Endodermal cell (in vitro differentiated cells): ENCODE measurements around the gene SLC22A5. TPM values are rescaled to one million over a fixed set of nuclear protein-coding genes. Genes with fewer than 3 reads are reported as not detected.

Experiments
- DNase-seq: peaks from one replicate; pipeline ENCODE4 v3.0.0-alpha.2; 2017
- H3K27ac ChIP-seq: 2 replicates; pipeline ENCODE4 v1.5.1; 2013; ENCODE audit warnings: mild to moderate bottlenecking, low read depth, low read length, moderate library complexity
- H3K27me3 ChIP-seq: 2 replicates; pipeline ENCODE4 v1.6.1; 2013; ENCODE audit warnings: mild to moderate bottlenecking, low read length, moderate library complexity; ENCODE audit not compliant: insufficient read depth, control insufficient read depth, poor library complexity, severe bottlenecking
- H3K36me3 ChIP-seq: 2 replicates; pipeline ENCODE4 v1.7.0; 2013; ENCODE audit warnings: mild to moderate bottlenecking, low read length, moderate library complexity; ENCODE audit not compliant: control insufficient read depth, insufficient read depth
- H3K4me1 ChIP-seq: one replicate; pipeline ENCODE4 v1.7.0; 2013; ENCODE audit warnings: low read length; ENCODE audit not compliant: control insufficient read depth, insufficient read depth
- H3K4me3 ChIP-seq: 2 replicates; pipeline ENCODE4 v1.5.1; 2013; ENCODE audit warnings: mild to moderate bottlenecking, low read length, moderate library complexity
- H3K9ac ChIP-seq: 2 replicates; pipeline ENCODE4 v1.6.1; 2013; ENCODE audit warnings: mild to moderate bottlenecking, low read length, moderate library complexity; ENCODE audit not compliant: poor library complexity, severe bottlenecking; ENCODE audit errors: extremely low read depth
- H3K9me3 ChIP-seq: 2 replicates; pipeline ENCODE4 v1.6.1; 2013; ENCODE audit warnings: mild to moderate bottlenecking, low read length, moderate library complexity; ENCODE audit not compliant: control insufficient read depth
- H3K27ac Mint-ChIP-seq: 2 replicates; pipeline ENCODE4 v1.8.0; 2020; ENCODE audit warnings: mixed read lengths
- H3K27me3 Mint-ChIP-seq: 2 replicates; pipeline ENCODE4 v1.8.0; 2021; ENCODE audit warnings: mild to moderate bottlenecking, mixed read lengths; ENCODE audit not compliant: insufficient read depth
- H3K36me3 Mint-ChIP-seq: 2 replicates; pipeline ENCODE4 v1.8.0; 2020; ENCODE audit warnings: low read depth, mixed read lengths
- H3K4me1 Mint-ChIP-seq: 2 replicates; pipeline ENCODE4 v1.8.0; 2020; ENCODE audit warnings: mixed read lengths
- H3K4me3 Mint-ChIP-seq: 2 replicates; pipeline ENCODE4 v1.8.0; 2020; ENCODE audit warnings: mild to moderate bottlenecking, moderate library complexity, mixed read lengths
- H3K9me3 Mint-ChIP-seq: 2 replicates; pipeline ENCODE4 v1.8.0; 2020; ENCODE audit warnings: mild to moderate bottlenecking, mixed read lengths
- CTCF ChIP-seq: fragments of 200-600 bp; sonication (generic); conservative IDR thresholded peaks from 2 replicates; pipeline ENCODE4 v1.5.0; 2021; ENCODE audit warnings: antibody characterized with exemption, mild to moderate bottlenecking
- WGBS, 2 experiments: methylation state at CpG; one replicate each; pipeline versions ENCODE4 v1.1.5 to v1.1.7; 2013; ENCODE audit warnings: missing lambda C conversion rate in 2 of 2, mixed read lengths in 1 of 2; ENCODE audit not compliant: insufficient coverage in 1 of 2, insufficient read length in 1 of 2; 5-methylcytosine and 5-hydroxymethylcytosine counted together
- total RNA-seq, 2 donors: library from RNA; stranded (reverse); fragmentation: NEBNext Ultra II Directional in 1 of 2; extraction: Animal tissue kit (Norgen Biotek cat#: 25700) in 1 of 2; gene quantifications; 2 replicates in 1 of 2; 3 replicates in 1 of 2; pipeline ENCODE4 v1.2.1, GENCODE V29; 2021

SLC22A5 gene
- total RNA-seq, 2 donors from 2014 or later: 4.9 to 8.2 TPM

GRCh38 chr5:132428147-132428482 is 58.6 kb downstream of the SLC22A5 start:
- no peaks in the 10 kb centered on the region for H3K9me3 ChIP-seq
- peaks cover 11% of the 10 kb centered on the region for H3K4me1 ChIP-seq
- no peak overlapping the region for H3K4me3 Mint-ChIP-seq
- H3K27me3 Mint-ChIP-seq: peaks cover 2% of the 10 kb centered on the region
- H3K4me1 Mint-ChIP-seq: peaks cover 26% of the 10 kb centered on the region
- H3K9ac ChIP-seq: no peak overlapping the region
- H3K9me3 Mint-ChIP-seq: no peaks in the 10 kb centered on the region
- H3K27ac Mint-ChIP-seq: peak overlapping the region; percentile 90
- TF ChIP-seq CTCF: no peak
- no peak for DNase-seq
- no peaks in the 10 kb centered on the region for H3K27me3 ChIP-seq
- no peaks in the 10 kb centered on the region for H3K36me3 ChIP-seq
- no peak overlapping the region for H3K27ac ChIP-seq
- no peak overlapping the region for H3K4me3 ChIP-seq
- H3K36me3 Mint-ChIP-seq: no peaks in the 10 kb centered on the region

DNA sequence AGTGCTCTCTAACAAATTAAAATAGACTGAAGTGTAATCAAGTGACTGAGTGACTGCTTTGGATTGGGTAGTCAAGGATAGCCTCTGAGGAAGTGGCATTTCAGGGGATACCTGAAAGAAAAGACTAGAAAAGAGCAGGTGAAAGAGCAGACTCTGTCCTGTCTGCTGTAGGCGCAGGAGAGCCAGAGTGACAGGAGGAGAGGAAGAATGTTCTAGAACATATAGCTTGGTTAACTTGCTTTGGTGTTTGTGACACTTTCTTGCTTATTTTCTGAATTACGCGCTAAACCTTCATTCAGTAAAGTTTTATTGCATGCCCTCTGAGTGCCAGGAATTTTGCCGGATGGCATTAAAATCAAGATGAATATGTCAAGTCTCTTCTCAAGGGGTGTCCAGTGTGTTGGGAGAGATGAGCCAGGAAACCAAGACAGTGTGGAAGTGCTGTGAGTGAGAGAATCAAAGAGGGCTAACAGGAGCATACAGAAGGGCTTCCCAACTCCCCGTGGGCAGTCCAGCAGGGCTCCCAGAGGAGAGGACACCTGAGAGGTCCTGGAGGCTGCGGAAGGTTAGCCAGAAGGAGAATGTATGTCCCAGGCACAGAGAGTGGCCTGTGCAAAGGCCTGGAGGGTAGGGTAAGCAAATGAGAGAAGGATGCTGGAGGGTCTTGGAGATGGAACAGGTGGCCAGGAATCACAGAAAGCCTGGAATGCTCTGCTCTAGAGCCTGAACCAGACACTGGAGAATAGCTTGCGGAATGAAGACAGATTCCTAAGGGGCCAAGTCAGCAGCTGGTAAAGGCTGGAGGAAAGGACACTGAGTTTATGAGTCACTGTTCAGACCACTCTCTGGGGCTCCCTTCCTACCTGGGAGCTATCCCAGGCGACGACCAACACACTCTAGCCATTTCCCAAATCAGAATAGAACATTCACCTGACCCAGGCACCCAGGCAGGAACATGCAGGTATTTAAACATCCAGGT is 59.3 kb downstream of the SLC22A5 start:
- no peaks in the 10 kb centered on the region for H3K27me3 ChIP-seq
- Mint-ChIP-seq H3K36me3 (no peaks in the 10 kb centered on the region), H3K4me1 (peaks cover 23% of the 10 kb centered on the region), H3K9me3 (no peaks in the 10 kb centered on the region), H3K27me3 (peaks cover 2% of the 10 kb centered on the region), H3K4me3 (no peak overlapping the region), H3K27ac (no peak overlapping the region)
- no peaks in the 10 kb centered on the region for H3K9me3 ChIP-seq
- H3K27ac ChIP-seq: no peak overlapping the region
- H3K4me1 ChIP-seq: peaks cover 11% of the 10 kb centered on the region
- TF ChIP-seq CTCF: no peak
- DNase-seq: no peak
- H3K4me3 ChIP-seq: no peak overlapping the region
- WGBS, 2 experiments: 89 to 97% methylated on average over 7 to 9 of the region's 9 CpGs
- no peak overlapping the region for H3K9ac ChIP-seq
- no peaks in the 10 kb centered on the region for H3K36me3 ChIP-seq

GRCh38 chr5:132429463-132430440 is 60.2 kb downstream of the SLC22A5 start:
- peaks cover 27% of the 10 kb centered on the region for H3K4me1 Mint-ChIP-seq
- Histone ChIP-seq H3K36me3 (no peaks in the 10 kb centered on the region), H3K4me3 (no peak overlapping the region), H3K4me1 (peaks cover 11% of the 10 kb centered on the region), H3K9me3 (no peaks in the 10 kb centered on the region), H3K27ac (no peak overlapping the region), H3K27me3 (no peaks in the 10 kb centered on the region), H3K9ac (no peak overlapping the region)
- H3K27ac Mint-ChIP-seq: no peak overlapping the region
- no peak for TF ChIP-seq CTCF
- peaks cover 2% of the 10 kb centered on the region for H3K27me3 Mint-ChIP-seq
- H3K4me3 Mint-ChIP-seq: no peak overlapping the region
- WGBS, 2 experiments: 89 to 95% methylated on average over 5 to 6 of the region's 6 CpGs
- DNase-seq: no peak
- no peaks in the 10 kb centered on the region for H3K9me3 Mint-ChIP-seq
- no peaks in the 10 kb centered on the region for H3K36me3 Mint-ChIP-seq
